ENCODE results near the gene LSAMP. TPM values are rescaled to one million over a fixed set of nuclear protein-coding genes. Genes with fewer than 3 reads are reported as not detected.
A peak's percentile ranks its signal among the peaks of the same experiment; 100 is the strongest.
"Not testable (repeated sequence)": the region's sequence is repeated elsewhere in the genome, so short reads cannot be mapped to it uniquely, and the experiment has no call there.

LSAMP gene
- total and polyA plus RNA-seq, 4 experiments from 2014 or later, result not detected

DNA sequence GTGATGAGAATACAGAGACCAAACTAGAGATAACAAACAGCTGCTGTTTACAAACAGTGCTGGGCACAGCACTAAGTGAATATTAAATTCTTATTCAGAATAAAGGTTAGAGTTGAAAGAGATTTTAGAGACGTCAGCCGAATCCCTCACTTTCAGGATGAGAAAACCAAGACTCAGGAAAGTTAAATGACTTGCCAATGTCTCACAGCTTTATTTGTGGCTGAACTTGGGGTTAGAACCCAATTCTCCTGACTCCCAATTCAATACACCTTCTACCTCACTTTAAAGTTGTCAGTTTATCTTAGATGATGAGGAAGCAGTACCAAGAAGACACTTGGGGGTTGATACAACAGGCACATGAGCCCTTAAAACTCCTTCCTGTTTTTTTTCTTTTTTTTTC lies 641.1 kb downstream of the LSAMP start:
- H3K4me3 ChIP-seq (ENCODE audit: low read length in 2 of 2), result no peak overlapping the region
- no peaks in the 10 kb centered on the region for H3K9me3 Mint-ChIP-seq
- no peaks in the 10 kb centered on the region for H3K4me1 ChIP-seq (ENCODE audit: insufficient read depth, low read length)
- peaks cover 7% of the 10 kb centered on the region for H3K27me3 ChIP-seq (ENCODE audit: insufficient read depth, low read length)
- no peaks in the 10 kb centered on the region for H3K36me3 ChIP-seq (ENCODE audit: insufficient read depth, low read length)
- CTCF ChIA-PET (ENCODE audit: partially characterized antibody), result interaction anchor here (1.3 to 2.4 kb wide), 3 partner anchors 11 to 20 kb away, joined by 4 to 8 read pairs (median 8); no protein-coding TSS in a partner anchor
- H3K27ac Mint-ChIP-seq, result no peak overlapping the region
- H3K4me1 Mint-ChIP-seq, result no peaks in the 10 kb centered on the region
- H3K27ac ChIP-seq (ENCODE audit: low read depth, low read length), result no peak overlapping the region
- no peaks in the 10 kb centered on the region for H3K9me3 ChIP-seq (ENCODE audit: control insufficient read depth in 1 of 2, low read length in 2 of 2)
- H3K4me3 Mint-ChIP-seq, result no peak overlapping the region
- no peak for DNase-seq
- intact Hi-C loops (cut with micrococcal nuclease), result no loop called here
- POLR2A ChIA-PET (ENCODE audit: partially characterized antibody), result no interaction called here
- peaks cover 16 to 29% of the 10 kb centered on the region in 2 donors for H3K27me3 Mint-ChIP-seq
- H3K36me3 Mint-ChIP-seq, result no peaks in the 10 kb centered on the region

DNA sequence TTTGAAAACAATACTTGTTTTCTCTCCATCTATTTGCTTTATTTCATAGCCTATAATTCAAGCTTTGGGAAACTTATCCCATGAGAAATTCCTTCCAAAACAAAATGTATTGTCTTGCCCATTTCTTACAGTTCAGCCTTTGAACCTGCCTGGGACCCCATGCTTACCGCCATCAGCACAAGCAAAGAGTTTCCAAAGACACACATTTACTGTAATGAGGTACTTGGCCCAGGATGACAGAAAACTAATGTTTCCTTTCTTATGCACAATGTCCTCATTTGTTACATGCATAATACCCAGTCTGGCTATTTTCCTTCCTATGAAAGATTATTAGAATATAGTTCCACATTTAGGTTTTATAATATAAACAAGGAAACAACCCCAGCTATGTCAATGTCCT lies 641.6 kb downstream of the LSAMP start:
- intact Hi-C loops (cut with micrococcal nuclease), result no loop called here
- H3K4me3 Mint-ChIP-seq, result no peak overlapping the region
- H3K4me3 ChIP-seq (ENCODE audit: low read length in 2 of 2), result no peak overlapping the region
- CTCF ChIA-PET (ENCODE audit: partially characterized antibody), result interaction anchor here (1.3 to 2.4 kb wide), 3 partner anchors 12 to 20 kb away, joined by 4 to 8 read pairs (median 8); no protein-coding TSS in a partner anchor
- no peaks in the 10 kb centered on the region for H3K4me1 Mint-ChIP-seq
- H3K9me3 ChIP-seq (ENCODE audit: control insufficient read depth in 1 of 2, low read length in 2 of 2), result no peaks in the 10 kb centered on the region
- H3K36me3 ChIP-seq (ENCODE audit: insufficient read depth, low read length), result no peaks in the 10 kb centered on the region
- H3K27me3 Mint-ChIP-seq, result peaks cover 15 to 30% of the 10 kb centered on the region in 2 donors
- no peak for DNase-seq
- H3K4me1 ChIP-seq (ENCODE audit: insufficient read depth, low read length), result no peaks in the 10 kb centered on the region
- peaks cover 6% of the 10 kb centered on the region for H3K27me3 ChIP-seq (ENCODE audit: insufficient read depth, low read length)
- POLR2A ChIA-PET (ENCODE audit: partially characterized antibody), result no interaction called here
- H3K27ac ChIP-seq (ENCODE audit: low read depth, low read length), result no peak overlapping the region
- no peaks in the 10 kb centered on the region for H3K36me3 Mint-ChIP-seq
- peak overlapping the region in 1 of 7 donors; percentile 25 for H3K27ac Mint-ChIP-seq
- no peaks in the 10 kb centered on the region for H3K9me3 Mint-ChIP-seq

DNA sequence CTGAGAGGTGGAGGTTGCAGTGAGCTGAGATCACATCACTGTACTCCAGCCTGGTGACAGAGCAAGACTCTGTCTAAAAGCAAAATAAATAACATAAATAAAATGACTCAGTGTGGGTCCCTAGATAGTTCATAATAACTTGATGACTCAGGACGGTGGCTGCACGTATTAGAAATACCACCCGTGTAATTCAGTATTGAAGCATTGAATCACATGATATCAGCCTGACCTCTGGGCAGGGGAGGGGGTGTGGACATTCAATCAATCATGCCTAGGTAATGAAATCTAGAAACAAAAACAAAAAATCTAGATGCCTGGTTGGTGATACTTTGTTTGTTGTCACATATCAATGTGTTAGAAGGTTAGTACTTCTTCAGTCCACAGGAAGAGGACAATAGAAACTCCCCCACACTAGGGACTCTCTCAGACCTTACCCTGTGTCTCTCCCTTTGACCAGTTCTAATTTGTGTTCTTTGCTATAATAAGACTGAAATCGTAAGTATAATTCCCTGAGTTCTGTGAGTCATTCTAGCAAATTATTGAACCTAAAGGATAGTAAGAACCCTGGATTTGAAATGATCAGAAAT lies 644.7 kb downstream of the LSAMP start:
- no peaks in the 10 kb centered on the region for H3K36me3 ChIP-seq (ENCODE audit: insufficient read depth, low read length)
- peaks cover 13 to 28% of the 10 kb centered on the region in 2 donors for H3K27me3 Mint-ChIP-seq
- no peak for DNase-seq
- H3K27me3 ChIP-seq (ENCODE audit: insufficient read depth, low read length), result no peaks in the 10 kb centered on the region
- H3K27ac Mint-ChIP-seq, result no peak overlapping the region
- H3K9me3 Mint-ChIP-seq, result no peaks in the 10 kb centered on the region
- no peaks in the 10 kb centered on the region for H3K4me1 Mint-ChIP-seq
- no peaks in the 10 kb centered on the region for H3K9me3 ChIP-seq (ENCODE audit: control insufficient read depth in 1 of 2, low read length in 2 of 2)
- ChIA-PET POLR2A (ENCODE audit: partially characterized antibody) (no interaction called here), CTCF (ENCODE audit: partially characterized antibody) (no interaction called here)
- no peak overlapping the region for H3K27ac ChIP-seq (ENCODE audit: low read depth, low read length)
- no peaks in the 10 kb centered on the region for H3K36me3 Mint-ChIP-seq
- no peak overlapping the region for H3K4me3 ChIP-seq (ENCODE audit: low read length in 2 of 2)
- no peaks in the 10 kb centered on the region for H3K4me1 ChIP-seq (ENCODE audit: insufficient read depth, low read length)
- intact Hi-C loops (cut with micrococcal nuclease), result no loop called here
- H3K4me3 Mint-ChIP-seq, result no peak overlapping the region

DNA sequence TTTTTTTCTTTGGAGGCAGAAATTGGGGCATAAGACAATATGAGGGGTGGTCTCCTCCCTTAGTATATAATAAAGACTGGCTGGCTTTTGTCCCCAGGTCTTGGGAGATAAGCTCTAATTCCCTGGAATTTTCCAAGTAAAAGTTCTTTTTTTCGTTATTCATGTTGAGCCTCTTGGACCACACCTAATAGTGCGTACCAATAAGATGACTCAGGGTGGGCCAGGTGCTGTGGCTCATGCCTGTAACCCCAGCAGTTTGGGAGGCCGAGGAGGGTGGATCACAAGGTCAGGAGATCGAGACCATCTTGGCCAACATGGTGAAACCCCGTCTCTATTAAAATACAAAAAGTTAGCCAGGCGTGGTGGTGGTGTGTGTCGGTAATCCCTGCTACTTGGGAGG lies 645.2 kb downstream of the LSAMP start:
- H3K4me3 ChIP-seq (ENCODE audit: low read length in 2 of 2); H3K36me3 Mint-ChIP-seq; H3K27ac Mint-ChIP-seq; H3K4me1 Mint-ChIP-seq; H3K4me1 ChIP-seq (ENCODE audit: insufficient read depth, low read length); H3K9me3 ChIP-seq (ENCODE audit: control insufficient read depth in 1 of 2, low read length in 2 of 2); H3K27ac ChIP-seq (ENCODE audit: low read depth, low read length); H3K27me3 ChIP-seq (ENCODE audit: insufficient read depth, low read length); H3K9me3 Mint-ChIP-seq; CTCF ChIA-PET (ENCODE audit: partially characterized antibody); H3K36me3 ChIP-seq (ENCODE audit: insufficient read depth, low read length); POLR2A ChIA-PET (ENCODE audit: partially characterized antibody); DNase-seq; H3K4me3 Mint-ChIP-seq; intact Hi-C loops (cut with micrococcal nuclease): not testable (repeated sequence)
- peaks cover 13 to 28% of the 10 kb centered on the region in 2 donors for H3K27me3 Mint-ChIP-seq

DNA sequence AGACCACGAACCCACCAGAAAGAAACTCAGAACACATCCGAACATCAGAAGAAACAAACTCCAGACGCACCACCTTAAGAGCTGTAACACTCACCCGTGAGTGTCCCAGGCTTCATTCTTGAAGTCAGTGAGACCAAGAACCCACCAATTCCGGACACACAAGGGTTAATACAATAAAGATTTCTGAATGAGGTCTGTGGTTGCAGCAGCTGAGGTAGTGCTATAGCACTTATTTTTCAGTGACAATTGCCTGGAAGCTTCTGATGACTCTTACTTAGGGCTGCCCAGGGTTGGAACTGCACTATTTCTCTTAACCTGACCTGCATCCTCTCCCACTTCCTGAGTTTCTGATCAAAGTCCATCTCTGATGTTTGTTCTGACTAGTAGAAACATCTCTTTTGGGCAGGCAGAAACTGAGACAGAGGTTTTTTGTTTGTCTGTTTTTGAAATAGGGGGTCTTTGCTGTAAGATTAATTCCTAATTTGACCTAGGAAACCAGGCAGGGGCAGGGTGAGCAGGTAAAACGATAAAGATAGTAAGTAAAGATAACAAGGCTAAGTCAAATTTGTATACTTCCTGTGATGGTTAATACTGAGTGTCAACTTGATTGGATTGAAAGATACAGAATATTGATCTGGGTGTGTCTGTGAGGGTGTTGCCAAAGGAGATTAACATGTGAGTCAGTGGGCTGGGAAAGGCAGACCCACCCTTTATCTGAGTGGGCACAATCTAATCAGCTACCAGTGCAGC lies 652.9 kb downstream of the LSAMP start:
- DNase-seq, result peak; percentile 45 to 72 (median 60)
- POLR2A ChIA-PET (ENCODE audit: partially characterized antibody), result interaction anchor here (1.2 kb wide), 1 partner anchor 9 kb away, joined by 5 read pairs; no protein-coding TSS in a partner anchor
- no peaks in the 10 kb centered on the region for H3K9me3 ChIP-seq (ENCODE audit: control insufficient read depth in 1 of 2, low read length in 2 of 2)
- CTCF ChIA-PET (ENCODE audit: partially characterized antibody), result interaction anchor here (1.1 to 1.7 kb wide), 2 partner anchors 8 to 22 kb away, joined by 3 to 10 read pairs; no protein-coding TSS in a partner anchor
- intact Hi-C loops (cut with micrococcal nuclease), result loop anchor here (2.0 kb wide), 1 partner anchor 22 kb away; no protein-coding TSS in a partner anchor
- H3K4me3 Mint-ChIP-seq, result peak overlapping the region; percentile 12 to 81 (median 62)
- H3K36me3 ChIP-seq (ENCODE audit: insufficient read depth, low read length), result no peaks in the 10 kb centered on the region
- no peaks in the 10 kb centered on the region for H3K27me3 ChIP-seq (ENCODE audit: insufficient read depth, low read length)
- peak overlapping the region; percentile 80 to 94 (median 85) for H3K27ac Mint-ChIP-seq
- no peaks in the 10 kb centered on the region for H3K36me3 Mint-ChIP-seq
- no peaks in the 10 kb centered on the region for H3K9me3 Mint-ChIP-seq
- H3K27me3 Mint-ChIP-seq, result no peaks in the 10 kb centered on the region
- peaks cover 16% of the 10 kb centered on the region for H3K4me1 ChIP-seq (ENCODE audit: insufficient read depth, low read length)
- H3K4me3 ChIP-seq (ENCODE audit: low read length in 2 of 2), result no peak overlapping the region
- H3K27ac ChIP-seq (ENCODE audit: low read depth, low read length), result no peak overlapping the region
- H3K4me1 Mint-ChIP-seq, result peaks cover 19 to 30% (median 23%) of the 10 kb centered on the region in 4 donors

DNA sequence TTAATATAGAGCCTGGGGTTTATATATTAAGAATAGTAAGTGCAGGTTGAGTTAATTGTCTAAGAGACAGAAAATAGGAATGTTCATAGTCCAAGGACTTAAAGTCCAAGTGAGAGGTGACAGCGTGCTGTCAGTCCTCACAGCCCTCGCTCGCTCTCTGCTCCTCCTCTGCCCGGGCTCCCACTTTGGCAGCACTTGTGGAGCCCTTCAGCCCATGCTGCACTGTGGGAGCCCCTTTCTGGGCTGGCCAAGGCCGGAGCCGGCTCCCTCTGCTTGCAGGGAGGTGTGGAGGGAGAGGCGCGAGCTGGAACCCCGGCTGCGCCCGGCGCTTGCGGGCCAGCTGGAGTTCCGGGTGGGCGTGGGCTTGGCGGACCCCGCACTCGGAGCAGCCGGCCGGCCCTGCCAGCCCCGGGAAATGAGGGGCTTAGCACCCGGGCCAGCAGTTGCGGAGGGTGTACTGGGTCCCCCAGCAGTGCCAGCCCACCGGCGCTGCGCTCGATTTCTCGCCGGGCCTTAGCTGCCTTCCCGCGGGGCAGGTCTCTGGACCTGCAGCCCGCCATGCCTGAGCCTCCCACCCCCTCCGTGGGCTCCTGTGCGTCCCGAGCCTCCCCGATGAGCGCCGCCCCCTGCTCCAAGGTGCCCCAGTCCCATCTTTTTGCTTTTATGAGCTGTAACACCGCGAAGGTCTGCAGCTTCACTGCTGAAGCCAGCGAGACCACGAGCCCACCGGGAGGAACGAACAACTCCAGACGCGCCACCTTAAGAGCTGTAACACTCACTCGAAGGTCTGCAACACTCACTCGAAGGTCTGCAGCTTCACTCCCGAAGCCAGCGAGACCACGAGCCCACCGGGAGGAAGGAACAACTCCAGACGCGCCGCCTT lies 653.8 kb downstream of the LSAMP start:
- H3K27me3 ChIP-seq (ENCODE audit: insufficient read depth, low read length); H3K4me3 ChIP-seq (ENCODE audit: low read length in 2 of 2); H3K27me3 Mint-ChIP-seq: not testable (repeated sequence)

More for the DNA sequence above, 653.8 kb downstream of the LSAMP start:
- peaks cover 19 to 30% (median 23%) of the 10 kb centered on the region in 4 donors for H3K4me1 Mint-ChIP-seq
- intact Hi-C loops (cut with micrococcal nuclease), result loop anchor here (2.0 kb wide), 1 partner anchor 23 kb away; no protein-coding TSS in a partner anchor
- not testable (repeated sequence) for H3K9me3 Mint-ChIP-seq; H3K36me3 ChIP-seq (ENCODE audit: insufficient read depth, low read length); H3K27ac ChIP-seq (ENCODE audit: low read depth, low read length); DNase-seq; H3K9me3 ChIP-seq (ENCODE audit: control insufficient read depth in 1 of 2, low read length in 2 of 2); H3K36me3 Mint-ChIP-seq
- peak overlapping the region in 6 of 7 donors; percentile 37 to 94 (median 79) for H3K27ac Mint-ChIP-seq
- peak overlapping the region in 6 of 8 donors; percentile 42 to 81 (median 72) for H3K4me3 Mint-ChIP-seq
- ChIA-PET POLR2A (ENCODE audit: partially characterized antibody) (interaction anchor here (1.2 kb wide), 1 partner anchor 8 kb away, joined by 5 read pairs; no protein-coding TSS in a partner anchor), CTCF (ENCODE audit: partially characterized antibody) (interaction anchor here (1.1 to 1.7 kb wide), 4 partner anchors 8 to 26 kb away, joined by 3 to 10 read pairs (median 4); no protein-coding TSS in a partner anchor)
- H3K4me1 ChIP-seq (ENCODE audit: insufficient read depth, low read length), result peaks cover 16% of the 10 kb centered on the region

Data from CD4-positive, alpha-beta memory T cell (primary cell).